Stomach (tissue), 4 donors: Measurements from ENCODE around the gene LRP1.

ENCODE experiments used
- EP300 ChIP-seq: sonication (generic); formaldehyde crosslinking; IDR thresholded peaks from one replicate; pipeline ENCODE4 v1.6.1; 2017; ENCODE audit warnings: antibody characterized with exemption
- POLR2A ChIP-seq, 4 donors: fragments of 450-650 bp; IDR thresholded peaks; one replicate each; pipeline ENCODE4 v1.6.1; 2016; ENCODE audit warnings: antibody characterized with exemption in 4 of 4, control low read depth in 2 of 4, mild to moderate bottlenecking in 1 of 4, moderate library complexity in 1 of 4

DNA sequence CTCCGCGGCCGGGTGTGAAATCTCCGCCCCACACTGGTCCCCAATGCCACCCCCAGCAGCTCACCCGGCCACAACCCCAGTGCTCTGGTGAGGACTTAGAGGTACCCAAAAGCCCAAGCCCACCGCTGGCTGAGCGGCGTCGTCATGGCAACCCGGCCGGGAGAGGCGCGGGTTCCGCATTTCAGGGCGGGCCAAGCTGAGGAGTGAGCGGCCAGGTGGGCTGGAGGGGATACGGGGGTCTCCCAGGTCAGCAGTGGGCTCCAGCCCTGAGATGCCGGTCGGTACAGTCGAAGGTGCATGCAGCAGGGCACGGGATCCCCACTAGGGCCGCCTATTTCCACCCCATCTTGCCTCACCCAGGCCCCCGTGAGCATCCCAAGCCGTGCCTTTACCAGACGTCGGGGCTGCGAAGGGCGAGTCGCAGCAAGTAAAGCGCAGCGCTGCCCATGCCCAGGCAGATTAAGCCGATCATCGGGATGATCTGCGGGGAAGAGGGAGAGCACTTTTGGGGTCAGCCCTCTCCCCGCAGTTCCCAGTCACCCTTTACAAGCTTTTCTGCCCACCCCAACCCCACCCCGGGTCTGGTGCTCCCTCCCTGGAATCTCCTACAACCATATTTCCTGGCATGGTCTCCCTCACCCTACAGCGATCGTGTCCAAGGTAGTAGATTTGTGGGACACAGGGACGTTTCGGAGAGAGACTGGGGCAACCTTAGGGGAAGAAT is 108.1 kb downstream of the LRP1 start:
- TF ChIP-seq EP300 (no peak), POLR2A (IDR thresholded peaks at IDR 0.05) (no peak)
